Stimulated activated CD4-positive, alpha-beta T cell treated with anti-CD3 and anti-CD28 coated beads, Interleukin-12 subunit alpha, Interleukin-12 subunit beta, amount 100 ng/mL, for 48 hours (primary cell): ENCODE measurements around the gene SLC7A8.
"Not testable (repeated sequence)": the region's sequence is repeated elsewhere in the genome, so short reads cannot be mapped to it uniquely, and the experiment has no call there.

Source experiments
- DNase-seq, 3 donors: peaks; one replicate each; pipeline ENCODE4 v3.0.0-alpha.2; 2020; ENCODE audit warnings: low read depth in 2 of 3, low spot score in 1 of 3

Gene SLC7A8

DNA sequence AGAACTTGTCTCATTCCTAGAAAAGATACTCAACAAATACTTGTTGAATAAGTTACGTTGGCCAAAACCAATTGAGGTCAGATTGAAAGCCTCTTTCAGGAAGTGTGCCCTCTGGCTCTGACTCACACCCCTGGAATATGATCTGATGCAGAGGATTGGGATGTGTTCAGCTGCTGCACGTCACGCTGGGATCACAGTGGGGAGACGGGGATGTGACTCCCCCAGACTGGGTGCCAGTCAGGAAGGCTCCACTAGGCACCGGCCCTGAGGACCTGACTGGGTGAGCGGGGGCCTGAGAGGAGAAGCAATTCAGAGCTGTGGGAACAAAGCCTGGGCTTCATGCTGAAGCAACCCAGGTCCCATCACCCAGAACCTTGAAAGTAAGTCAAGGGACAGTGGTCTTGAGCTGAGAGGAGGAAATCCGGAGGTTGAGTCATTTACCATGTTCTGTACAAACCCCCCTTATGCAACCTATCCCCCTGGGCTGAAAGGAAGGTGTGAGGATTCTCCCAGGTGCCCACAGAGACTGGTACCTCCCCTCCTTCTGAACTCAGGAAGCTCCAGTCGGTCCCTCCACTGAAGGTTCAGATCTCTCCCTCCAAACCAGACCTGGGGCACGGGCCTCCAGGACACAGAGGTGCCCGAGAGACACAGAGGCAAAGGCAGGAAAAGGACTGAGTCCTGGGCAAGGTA is 68.3 kb downstream of the SLC7A8 start:
- no peak for DNase-seq

DNA sequence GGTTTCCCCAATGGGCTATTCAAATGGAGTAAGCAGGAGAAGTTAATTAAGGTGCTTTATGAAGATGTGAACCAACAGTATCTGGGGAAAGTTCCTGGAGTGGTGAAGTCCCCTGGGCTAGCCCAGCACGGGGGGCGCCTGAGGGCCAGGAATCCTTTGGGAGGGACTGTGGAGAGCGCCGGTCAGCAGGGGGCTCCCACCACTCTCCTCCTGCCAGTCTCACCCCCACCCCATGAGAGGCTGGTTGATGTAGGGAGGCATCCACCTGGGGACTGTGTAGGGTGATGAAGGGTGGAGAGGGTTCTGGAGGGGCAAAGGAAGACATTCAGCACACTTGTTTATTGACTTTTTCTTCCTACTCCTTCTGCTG is 68.8 kb downstream of the SLC7A8 start:
- DNase-seq: no peak

DNA sequence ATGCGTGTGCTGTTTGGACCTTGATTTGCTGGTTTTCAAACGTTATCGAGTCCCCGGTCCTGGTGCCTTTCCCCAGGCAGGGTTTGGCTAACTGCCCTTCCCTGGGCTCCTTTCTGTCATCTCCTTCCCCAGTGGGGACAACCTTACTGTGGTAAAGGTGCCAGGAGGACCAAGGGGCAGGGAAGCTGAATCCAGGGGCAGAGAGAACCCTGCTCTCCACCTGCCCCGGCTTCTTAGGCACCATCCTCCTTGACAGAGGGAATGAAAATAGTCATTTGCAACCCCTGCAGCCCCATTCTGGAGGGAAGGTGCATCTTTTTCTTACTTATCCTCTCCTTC is 69.4 kb downstream of the SLC7A8 start:
- no peak for DNase-seq

DNA sequence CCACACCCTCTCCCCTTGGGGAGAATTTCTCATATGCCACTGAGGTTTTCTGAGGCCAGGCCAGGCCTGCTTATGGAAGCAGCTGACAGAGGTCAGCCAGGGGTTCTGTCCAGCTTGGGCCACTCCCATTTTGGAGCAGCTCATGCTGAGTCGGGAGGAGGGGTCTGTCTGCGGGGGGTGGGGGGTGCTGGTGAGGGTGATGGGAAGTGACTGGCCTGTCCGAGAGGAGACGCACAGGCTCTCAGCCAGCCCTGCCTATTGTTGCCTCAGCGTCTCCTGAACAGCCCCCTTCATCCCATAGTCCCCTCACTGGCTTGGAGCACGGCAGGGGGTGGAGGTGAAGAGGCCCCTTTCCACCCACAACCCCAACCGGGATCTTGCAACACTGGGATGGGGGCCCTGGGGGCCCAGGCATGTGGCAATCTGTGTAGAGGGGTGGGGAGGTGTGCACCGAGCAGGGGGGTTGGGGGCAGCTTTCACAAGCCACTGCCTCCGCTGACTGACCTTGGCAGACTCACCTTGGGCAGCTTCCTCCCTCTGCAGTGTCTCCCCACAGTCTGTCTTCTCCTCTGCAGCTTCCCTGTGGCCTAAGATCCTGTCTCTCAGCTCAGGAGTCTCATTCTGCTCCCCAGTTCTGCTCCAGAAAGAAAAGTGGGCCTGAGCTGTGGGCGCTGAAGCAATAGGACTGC is 69.9 kb downstream of the SLC7A8 start:
- no peak for DNase-seq

DNA sequence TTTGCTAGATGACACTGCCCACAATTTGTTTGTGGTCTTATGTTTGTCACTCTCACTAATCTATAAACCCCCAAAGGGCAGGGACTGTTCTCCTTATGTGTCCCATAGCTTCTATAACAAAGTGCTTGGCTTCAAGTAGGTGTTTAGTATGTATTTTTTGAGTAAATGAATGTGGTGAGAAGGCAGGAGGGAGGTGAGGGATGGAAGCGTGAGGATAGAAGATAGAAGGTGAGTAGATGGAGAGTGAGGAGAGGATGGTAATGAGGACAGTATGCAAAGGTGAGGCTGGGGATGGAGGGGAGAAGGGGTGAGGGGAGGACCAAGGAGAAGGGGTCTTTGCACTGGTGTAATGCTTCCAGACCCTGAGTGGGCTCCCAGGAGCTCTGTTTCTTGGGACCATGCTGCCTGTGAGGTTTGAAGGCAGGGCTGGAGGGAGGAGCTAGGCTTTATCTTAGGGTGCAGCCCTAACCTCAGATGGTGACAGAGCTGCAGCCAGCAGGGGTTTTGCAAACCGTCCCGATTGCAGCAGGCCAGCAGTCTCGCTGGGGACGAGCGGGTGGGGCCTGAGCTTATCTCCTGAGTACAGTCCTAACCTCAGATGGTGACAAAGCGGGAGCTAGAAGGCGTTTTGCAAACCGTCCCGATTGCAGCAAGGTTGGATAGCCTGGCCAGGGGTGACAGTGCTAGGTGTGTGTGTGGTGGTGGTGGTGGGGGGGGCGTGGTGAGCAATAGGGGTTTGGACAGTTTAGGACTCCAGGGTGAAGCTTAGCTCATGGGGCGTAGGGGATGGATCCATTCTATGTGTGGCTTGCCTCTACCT is 70.9 kb downstream of the SLC7A8 start:
- no peak for DNase-seq

DNA sequence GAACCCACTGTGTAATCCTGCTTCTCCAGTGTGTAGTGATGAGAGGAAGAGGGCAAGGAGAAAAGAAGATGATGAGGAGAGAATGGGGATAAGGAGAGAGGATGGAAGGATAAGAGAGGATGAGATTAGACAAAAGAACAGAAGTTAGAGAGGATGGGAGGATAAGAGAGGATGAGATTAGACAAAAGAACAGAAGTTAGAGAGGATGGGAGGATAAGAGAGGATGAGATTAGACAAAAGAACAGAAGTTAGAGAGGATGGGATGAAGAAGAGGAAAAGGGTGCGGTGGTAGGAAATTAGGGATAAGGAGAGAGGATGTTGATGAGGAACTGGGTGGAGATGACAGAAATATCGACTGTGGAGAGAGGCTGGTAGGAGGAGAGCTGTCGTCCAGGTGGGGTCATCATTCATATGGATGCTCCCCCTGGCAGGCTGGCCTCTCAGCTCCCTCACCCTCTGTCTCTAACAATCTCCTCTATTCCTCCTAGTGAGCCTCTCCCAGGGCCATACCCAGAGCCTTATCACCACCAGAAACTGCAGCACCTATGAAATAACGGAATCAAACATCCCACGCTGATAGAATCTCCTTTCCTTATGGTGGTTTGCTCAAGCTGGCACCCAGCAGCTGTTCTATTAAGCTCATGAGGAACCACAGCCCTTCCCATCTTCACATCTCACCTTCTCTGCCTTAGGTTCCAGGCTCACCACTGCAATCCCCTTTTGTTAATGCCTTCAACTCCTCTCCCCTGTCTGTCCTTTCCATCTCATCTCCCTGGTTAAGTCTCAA is 72.7 kb downstream of the SLC7A8 start:
- DNase-seq: no peak

DNA sequence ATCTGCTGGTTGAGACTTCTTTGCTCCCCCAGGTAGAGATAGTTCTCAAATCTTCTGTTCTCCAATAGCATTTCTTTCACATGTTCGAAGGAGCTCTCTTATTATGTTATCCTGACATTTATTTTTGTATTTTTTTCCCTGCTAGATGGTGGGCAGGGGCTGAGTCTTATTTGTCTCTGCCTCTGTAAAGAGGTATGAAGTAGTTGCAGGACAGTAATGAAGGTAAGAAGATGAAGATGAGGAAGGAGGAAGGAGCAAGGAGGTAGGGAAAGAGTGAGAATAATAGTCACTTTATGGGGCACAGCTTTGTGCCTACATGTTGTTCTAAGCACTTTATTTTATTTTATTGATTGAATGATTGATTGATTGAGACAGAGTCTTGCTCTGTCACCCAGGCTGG is 73.7 kb downstream of the SLC7A8 start:
- DNase-seq: no peak

DNA sequence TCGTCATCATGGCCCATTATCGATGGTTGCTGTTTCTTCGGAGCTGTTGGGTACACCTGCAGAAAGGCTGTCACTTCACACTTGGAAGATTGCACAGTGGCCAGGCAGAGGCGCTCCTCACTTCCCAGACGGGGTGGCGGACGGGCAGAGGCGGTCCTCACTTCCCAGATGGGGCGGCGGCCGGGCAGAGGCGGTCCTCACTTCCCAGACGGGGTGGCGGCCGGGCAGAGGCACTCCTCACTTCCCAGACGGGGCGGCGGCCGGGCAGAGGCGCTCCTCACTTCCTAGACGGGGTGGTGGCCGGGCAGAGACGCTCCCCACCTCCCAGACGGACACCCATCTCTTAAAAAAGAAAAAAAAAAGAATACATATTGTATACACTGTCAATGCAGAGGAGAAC is 75.3 kb downstream of the SLC7A8 start:
- DNase-seq: not testable (repeated sequence)

DNA sequence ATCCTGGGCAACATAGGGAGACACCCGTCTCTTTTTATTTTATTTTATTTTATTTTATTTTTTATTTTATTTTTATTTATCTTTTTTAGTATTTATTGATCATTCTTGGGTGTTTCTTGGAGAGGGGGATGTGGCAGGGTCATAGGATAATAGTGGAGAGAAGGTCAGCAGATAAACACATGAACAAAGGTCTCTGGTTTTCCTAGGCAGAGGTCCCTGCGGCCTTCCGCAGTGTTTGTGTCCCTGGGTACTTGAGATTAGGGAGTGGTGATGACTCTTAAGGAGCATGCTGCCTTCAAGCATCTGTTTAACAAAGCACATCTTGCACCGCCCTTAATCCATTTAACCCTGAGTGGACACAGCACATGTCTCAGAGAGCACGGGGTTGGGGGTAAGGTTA is 75.8 kb downstream of the SLC7A8 start:
- DNase-seq: not testable (repeated sequence)

DNA sequence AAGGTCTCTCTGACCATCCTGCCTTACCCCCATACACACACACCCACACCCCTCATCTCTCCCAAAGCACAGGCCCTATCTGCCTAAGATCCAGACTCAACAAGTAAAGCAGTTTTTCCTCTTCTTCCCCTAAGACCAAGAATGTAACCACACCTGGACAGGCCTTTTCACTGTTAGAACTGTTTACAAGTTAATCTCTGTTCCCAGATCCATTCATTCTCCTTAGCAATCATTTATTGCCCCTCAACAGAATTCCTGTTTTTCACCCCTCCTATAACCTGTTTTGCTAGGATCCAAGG is 76.8 kb downstream of the SLC7A8 start:
- no peak for DNase-seq

DNA sequence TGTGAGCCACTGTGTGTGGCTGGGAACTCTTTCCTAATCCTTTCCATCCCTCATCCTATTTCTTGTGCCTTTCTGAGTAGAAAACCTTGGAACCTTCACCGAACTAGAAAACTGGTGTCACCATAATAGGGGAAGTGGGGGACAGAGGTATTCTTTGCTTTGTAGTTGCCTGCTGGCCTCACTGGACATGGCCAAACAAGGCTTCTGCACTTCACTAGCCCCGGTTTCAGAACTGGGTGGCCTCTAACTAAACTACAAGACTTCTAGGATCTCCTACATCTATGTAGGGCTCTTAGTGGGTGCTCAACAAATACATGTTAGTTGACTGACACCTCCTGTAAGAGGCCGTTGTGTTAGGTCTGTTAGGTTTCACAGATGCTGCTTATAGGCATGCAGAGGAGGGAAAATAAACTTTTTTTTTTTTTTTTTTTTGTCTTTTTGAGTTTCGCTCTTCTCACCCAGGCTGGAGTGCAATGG is 78.1 kb downstream of the SLC7A8 start:
- DNase-seq: no peak

DNA sequence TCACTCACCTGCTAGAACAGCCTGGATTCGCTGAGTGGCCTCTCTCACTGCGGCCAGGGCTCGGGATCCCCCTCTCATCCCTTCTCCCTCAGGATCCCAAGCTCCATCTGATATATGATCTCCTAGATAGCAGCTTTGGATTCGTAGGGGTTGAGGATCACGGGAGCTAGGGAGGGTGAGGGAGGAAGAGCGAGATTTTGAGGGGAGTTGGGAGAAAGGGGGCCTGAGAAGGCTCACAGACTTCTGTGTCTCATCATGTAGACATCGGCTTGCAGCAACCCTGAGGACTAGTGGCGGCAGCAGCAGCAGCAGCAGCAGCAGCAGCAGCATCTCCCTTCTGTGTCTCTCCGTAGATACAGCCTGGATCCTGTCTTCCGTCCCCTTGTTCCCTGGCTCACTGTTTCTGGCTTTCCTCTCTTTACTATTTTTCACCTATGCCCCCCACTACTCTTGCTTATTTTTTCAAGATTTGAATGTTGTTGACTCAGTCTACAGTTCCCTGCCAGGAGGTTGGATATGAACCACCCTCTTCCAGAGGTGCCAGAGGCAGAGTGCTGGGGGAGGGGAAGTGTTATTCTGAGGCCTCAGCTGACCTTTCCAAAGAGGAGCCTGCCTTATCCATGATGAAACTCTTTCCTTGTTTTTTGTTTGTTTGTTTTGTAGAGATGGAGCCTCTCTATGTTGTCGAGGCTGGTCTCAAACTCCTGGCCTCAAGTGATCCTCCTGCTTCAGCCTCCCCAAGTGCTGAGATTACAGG is 78.7 kb downstream of the SLC7A8 start, which contains the start of gene CIROP:
TSS of gene CIROP (minus strand) at position 399 of the 757 bp plus-strand sequence. CDS start at position 330, 69 bp downstream.
- no peak for DNase-seq

DNA sequence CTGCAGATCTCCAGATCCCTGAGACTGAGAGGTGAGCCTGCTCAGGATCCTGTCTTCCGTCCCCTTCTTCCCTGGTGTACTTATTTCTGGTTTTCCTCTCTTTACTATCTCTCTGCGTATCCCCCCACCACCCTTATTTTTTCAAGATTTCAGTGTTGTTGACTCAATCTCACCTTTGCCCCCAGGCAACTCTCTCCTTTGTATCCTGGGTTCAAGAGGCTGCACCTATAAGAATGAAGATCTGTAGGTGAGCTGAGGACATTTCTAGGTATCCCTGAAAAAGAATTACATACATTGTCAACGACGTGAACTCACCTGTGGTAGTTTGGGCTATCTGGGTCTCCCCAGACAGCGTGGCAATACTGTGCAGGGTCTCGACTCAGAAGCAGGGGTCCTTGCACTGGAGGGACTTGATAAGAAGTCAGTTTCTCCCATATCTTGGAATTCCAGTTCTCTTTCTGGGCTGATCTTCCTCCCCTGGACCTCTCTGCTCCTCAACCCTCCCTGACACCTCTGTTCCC is 79.3 kb downstream of the SLC7A8 start:
- DNase-seq: no peak

DNA sequence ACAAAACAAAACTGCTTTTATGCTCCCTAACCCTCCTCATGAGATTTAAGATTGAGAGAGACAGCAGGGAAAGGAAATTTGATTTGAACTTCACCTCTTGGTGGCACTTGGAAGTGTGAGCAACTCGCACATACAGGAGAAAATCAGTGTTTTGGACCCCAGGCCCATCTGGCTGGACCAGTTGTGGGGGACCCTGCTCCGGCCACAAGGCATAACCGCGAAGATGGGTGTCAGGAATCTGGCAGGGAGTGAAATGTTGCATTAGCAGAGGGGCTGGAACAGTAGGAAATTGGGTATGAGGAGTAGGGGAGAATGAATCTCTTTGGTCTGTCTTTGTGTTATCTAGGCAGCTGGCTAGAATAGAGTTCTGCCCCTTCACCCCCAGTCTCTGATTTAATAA is 79.9 kb downstream of the SLC7A8 start:
- no peak for DNase-seq

DNA sequence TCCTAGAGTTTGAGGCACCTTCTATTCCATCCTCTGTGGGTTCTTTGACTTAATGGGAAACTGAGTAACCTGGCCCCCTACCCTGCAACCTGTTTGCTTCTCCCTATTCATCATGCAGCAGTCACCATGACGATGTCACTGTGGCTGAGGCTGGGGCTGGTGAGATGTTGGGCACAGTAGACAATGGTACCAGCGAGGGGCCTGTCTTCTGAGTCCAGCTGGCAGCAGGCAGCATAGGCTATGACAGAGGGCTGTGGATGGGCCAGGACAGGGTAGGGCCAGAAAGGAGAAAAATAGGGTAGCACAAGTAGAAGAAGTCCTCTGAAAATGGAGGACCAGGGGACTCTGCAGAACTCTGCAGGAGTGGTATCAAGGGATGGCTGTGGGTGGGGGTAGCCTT is 80.7 kb downstream of the SLC7A8 start:
- no peak for DNase-seq

DNA sequence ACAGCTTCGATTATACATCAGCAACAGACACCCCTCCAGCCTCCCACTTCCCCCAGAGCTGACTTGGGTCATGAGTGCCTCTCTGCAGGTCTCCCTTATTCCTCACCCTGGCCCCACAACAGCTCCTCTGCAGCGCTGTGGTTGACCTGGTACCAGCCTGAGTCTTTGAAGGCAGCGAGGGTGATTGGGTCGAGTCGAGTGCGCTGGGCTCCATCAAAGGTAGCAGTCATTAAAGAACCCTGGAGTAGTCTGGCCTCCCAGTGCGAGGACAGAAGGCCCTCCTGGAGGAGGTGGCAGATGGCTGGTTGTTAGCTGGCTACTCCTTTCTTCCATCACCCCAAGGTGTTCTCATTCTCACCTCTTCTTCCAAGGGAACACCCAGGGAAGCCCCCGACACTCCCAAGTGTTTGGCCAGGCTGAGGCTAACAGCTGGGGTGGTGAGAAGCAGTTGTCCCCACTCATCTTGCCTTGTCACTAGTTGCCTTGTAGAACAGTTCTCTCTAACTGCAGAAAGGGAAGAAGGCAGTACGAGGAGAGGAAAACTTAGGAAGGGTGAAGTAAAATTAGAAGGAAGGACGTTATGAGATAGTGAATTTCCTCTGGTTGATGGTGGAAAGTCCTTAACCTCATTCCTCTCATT is 81.4 kb downstream of the SLC7A8 start:
- no peak for DNase-seq

DNA sequence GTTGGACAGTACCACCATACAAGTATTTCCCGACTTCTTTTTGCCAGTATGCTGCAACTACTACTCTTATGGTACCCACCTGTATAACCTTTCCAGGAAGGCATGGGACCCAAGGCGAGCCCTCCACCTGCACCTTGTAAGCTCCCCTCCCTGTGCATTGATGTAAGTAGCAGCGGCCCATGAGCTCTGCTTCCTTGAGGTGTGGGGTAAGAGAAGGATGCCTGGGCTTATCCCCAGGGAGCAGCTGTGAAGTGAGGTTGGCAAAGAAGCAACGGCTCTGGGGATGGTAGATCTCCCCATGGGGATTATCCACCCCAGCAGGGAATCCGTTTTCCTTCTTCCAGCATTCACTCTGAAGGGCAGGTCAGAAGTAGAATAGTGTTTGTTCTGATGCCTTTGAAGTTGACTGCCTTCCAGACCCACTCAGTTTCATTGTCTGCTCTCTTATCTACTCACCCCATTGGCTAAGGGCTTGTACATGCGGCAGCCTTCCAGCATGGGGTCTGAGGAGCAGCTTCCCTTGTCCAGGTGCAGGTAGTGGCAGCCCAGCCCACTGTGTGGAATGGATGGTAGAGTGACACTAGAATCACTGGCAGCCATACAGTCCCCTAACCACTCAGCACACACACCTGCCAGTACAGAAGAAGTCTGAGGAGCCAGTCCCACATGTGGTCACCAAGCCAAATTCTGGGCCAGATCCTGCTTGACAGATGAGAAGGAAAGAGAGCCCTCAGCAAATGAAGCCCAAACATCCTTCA is 82.1 kb downstream of the SLC7A8 start:
- DNase-seq: no peak

DNA sequence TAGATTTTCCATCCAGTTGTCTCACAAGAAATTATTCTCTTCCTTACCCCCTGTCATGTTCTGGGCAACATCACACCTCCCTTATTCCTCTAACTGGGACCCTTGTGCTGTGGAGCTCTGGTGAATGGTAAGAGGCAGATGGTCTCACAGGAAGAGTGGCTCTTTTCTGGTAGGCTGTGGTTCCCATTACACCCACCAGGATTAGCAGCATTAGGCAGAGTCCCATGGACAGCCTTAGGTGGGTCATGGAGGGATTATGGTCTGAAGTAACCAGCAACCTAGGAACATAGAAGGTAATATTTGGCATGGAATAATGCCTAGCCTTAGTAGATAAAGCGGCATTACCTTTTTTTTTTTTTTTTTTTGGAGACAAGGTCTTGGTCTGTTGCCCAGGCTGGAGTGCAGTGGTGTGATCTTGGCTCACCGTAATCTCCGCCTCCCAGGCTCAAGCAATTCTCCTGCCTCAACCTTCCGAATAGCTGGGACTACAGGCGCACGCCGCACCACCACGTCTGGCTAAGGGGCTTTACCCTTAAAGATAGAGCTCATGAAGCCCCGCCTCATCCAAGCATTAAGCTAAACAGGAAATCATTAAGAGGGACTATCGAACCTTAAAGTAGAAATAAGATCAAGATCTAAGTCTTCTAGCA is 84.1 kb downstream of the SLC7A8 start:
- no peak for DNase-seq

DNA sequence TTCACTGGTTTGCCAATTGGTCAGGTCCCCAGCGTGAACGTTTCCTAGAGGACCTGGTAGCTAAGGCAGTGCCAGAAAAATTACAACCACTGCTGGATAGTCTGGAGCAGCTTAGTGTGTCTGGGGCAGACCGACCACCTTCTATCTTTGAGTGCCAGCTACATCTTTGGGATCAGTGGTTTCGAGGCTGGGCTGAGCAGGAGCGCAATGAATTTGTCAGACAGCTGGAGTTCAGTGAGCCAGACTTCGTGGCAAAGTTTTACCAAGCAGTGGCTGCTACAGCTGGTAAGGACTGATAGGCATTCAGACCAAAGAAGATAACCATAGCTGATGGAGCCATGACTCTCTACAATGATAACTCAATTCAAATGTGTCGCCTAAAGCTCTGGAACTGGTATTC is 85.7 kb downstream of the SLC7A8 start:
- DNase-seq: no peak
